NB4 (cell line): ENCODE measurements around the gene GRHL1.

Source experiments
- POLR2A ChIP-seq: IDR thresholded peaks from 2 replicates; pipeline ENCODE4 v1.6.1; 2011; ENCODE audit warnings: mild to moderate bottlenecking; ENCODE audit not compliant: insufficient read length; ENCODE audit errors: extremely low read depth
- TF ChIP-seq, protein P1 (sequence below): IDR thresholded peaks from one replicate; pipeline ENCODE4 v1.5.1; 2012; ENCODE audit warnings: low read depth, low read length

GRCh38 chr2:9958057-9958456, 6.6 kb downstream of the GRHL1 start:
- TF ChIP-seq, protein P1, sequence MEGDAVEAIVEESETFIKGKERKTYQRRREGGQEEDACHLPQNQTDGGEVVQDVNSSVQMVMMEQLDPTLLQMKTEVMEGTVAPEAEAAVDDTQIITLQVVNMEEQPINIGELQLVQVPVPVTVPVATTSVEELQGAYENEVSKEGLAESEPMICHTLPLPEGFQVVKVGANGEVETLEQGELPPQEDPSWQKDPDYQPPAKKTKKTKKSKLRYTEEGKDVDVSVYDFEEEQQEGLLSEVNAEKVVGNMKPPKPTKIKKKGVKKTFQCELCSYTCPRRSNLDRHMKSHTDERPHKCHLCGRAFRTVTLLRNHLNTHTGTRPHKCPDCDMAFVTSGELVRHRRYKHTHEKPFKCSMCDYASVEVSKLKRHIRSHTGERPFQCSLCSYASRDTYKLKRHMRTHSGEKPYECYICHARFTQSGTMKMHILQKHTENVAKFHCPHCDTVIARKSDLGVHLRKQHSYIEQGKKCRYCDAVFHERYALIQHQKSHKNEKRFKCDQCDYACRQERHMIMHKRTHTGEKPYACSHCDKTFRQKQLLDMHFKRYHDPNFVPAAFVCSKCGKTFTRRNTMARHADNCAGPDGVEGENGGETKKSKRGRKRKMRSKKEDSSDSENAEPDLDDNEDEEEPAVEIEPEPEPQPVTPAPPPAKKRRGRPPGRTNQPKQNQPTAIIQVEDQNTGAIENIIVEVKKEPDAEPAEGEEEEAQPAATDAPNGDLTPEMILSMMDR: no peak
- no peak for TF ChIP-seq POLR2A
